Fibroblast of pulmonary artery (primary cell): ENCODE measurements around the gene PACS1.
A peak's percentile ranks its signal among the peaks of the same experiment; 100 is the strongest.

Experiments used
- DNase-seq: peaks from one replicate; pipeline ENCODE4 v3.0.0-alpha.2; 2010; ENCODE audit warnings: low read depth
- H3K4me3 ChIP-seq: replicated peaks from 2 replicates; pipeline ENCODE4 v1.5.1; 2011; ENCODE audit warnings: low read depth, mild to moderate bottlenecking, control low read depth, low read length, moderate library complexity
- TF ChIP-seq, protein P1 (sequence below): IDR thresholded peaks from 2 replicates; pipeline ENCODE4 v1.5.1; 2011; ENCODE audit warnings: mild to moderate bottlenecking, control low read depth, low read length, inconsistent platforms; ENCODE audit errors: missing control alignments

Gene PACS1

GRCh38 chr11:66068923-66069714 lies 953 bp upstream of the PACS1 start:
- TF ChIP-seq, protein P1, sequence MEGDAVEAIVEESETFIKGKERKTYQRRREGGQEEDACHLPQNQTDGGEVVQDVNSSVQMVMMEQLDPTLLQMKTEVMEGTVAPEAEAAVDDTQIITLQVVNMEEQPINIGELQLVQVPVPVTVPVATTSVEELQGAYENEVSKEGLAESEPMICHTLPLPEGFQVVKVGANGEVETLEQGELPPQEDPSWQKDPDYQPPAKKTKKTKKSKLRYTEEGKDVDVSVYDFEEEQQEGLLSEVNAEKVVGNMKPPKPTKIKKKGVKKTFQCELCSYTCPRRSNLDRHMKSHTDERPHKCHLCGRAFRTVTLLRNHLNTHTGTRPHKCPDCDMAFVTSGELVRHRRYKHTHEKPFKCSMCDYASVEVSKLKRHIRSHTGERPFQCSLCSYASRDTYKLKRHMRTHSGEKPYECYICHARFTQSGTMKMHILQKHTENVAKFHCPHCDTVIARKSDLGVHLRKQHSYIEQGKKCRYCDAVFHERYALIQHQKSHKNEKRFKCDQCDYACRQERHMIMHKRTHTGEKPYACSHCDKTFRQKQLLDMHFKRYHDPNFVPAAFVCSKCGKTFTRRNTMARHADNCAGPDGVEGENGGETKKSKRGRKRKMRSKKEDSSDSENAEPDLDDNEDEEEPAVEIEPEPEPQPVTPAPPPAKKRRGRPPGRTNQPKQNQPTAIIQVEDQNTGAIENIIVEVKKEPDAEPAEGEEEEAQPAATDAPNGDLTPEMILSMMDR = peak; percentile 8
- H3K4me3 ChIP-seq = peak overlapping the region; percentile 44
- DNase-seq = peak; percentile 56

DNA sequence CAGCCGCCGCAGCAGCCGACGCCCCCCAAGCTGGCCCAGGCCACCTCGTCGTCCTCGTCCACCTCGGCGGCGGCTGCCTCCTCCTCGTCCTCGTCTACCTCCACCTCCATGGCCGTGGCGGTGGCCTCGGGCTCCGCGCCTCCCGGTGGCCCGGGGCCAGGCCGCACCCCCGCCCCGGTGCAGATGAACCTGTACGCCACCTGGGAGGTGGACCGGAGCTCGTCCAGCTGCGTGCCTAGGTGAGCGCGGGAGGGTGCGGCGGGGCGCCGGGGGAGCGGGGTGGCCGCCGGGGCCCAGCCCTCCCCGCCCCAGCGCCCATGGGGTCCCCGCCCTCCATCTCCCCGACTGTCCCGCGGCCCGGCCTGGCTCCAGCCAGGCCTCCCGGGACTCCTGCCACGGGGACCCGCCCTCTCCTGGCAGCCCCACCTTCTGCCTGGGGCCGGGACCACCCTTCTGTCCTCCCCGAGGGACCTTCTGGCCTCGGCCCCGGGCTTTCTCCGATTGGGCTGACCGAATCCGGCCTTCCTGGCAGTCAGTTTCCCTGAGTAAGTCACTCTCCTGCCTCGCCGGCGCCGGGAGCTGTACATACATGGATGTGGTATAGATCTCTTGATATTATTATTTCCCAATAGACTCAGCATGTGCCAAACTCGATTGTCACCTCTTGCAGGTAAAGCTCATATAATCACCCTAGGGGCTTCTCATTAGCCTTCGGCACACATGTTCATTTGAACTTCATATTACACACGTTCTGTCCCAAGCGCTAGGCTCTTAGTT lies 720 bp downstream of the PACS1 start:
- peak; percentile 50 for DNase-seq

DNA sequence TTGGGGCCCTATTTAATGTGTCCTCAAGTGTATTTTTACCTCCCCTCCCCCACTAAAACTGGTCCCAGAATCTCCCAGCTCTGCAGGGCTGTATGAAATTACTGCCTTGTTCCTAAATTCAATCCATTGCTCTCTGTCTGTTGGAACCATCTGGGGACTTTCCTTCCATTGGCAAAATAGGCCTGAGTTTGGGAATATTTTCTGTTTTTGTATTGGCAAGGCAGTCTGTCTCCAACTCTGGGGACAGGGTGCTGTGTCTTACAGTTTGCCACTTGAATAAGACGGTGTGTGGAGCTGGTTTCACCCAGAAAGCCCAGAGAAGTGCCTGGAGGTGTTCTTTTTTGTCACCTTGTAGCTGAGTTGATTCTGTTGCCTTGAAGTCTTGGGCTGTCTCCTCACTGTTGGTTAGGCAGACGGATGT lies 1.3 kb downstream of the PACS1 start:
- H3K4me3 ChIP-seq = peak overlapping the region; percentile 77
- DNase-seq = peak; percentile 12
- TF ChIP-seq, protein P1 = no peak

More for the DNA sequence above, 720 bp downstream of the PACS1 start:
- TF ChIP-seq, protein P1 = no peak
- peak overlapping the region; percentile 77 for H3K4me3 ChIP-seq

DNA sequence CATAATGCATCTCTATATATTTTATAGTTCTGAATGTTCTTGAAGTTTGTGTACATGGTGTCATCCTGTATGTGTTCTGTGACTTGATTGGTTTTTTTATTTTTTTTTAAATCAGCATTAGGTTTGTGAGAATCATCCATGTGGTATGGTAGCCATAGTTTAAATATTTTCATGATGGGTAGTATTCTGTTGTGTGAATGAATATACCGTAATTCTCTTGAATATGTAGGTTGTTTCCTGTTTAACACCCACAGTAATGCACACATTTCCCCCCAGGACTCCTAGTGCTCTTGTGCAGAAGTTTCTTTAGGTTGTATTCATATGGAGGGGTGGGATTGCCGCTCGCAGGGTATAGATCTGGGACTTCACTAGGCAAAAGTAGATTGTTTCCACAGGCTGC lies 2.0 kb downstream of the PACS1 start:
- peak overlapping the region; percentile 77 for H3K4me3 ChIP-seq
- TF ChIP-seq, protein P1 = no peak

GRCh38 chr11:66072518-66072917 lies 2.4 kb downstream of the PACS1 start:
- H3K4me3 ChIP-seq = peak overlapping the region; percentile 77
- TF ChIP-seq, protein P1 = no peak
- DNase-seq = no peak

More for the DNA sequence above, 2.0 kb downstream of the PACS1 start:
- no peak for DNase-seq

- TF ChIP-seq, protein P1 = no peak
- no peak for DNase-seq
- no peak overlapping the region for H3K4me3 ChIP-seq
Observed at GRCh38 chr11:66073669-66074068, 3.6 kb downstream of the PACS1 start.
